HepG2 (cell line): Measurements from ENCODE around the gene GPR137. TPM values are rescaled to one million over a fixed set of nuclear protein-coding genes. Genes with fewer than 3 reads are reported as not detected.
A peak's percentile ranks its signal among the peaks of the same experiment; 100 is the strongest.

Experiments
- CREB3 ChIP-seq: sonication (generic); formaldehyde crosslinking; IDR thresholded peaks from 2 replicates; pipeline ENCODE4 v1.5.0; 2020; ENCODE audit warnings: missing genetic modification reagents
- FOXJ3 ChIP-seq: sonication (generic); formaldehyde crosslinking; IDR thresholded peaks from 2 replicates; pipeline ENCODE4 v1.4.0; 2020; ENCODE audit warnings: missing genetic modification reagents, mild to moderate bottlenecking, borderline replicate concordance
- IRX3 ChIP-seq: sonication (generic); formaldehyde crosslinking; IDR thresholded peaks from 2 replicates; pipeline ENCODE4 v1.8.1; 2023; ENCODE audit warnings: mild to moderate bottlenecking, low read depth, missing genetic modification reagents, borderline replicate concordance
- JARID2 ChIP-seq: sonication (generic); formaldehyde crosslinking; IDR thresholded peaks from 2 replicates; pipeline ENCODE4 v1.8.1; 2023; ENCODE audit warnings: missing genetic modification reagents, inconsistent platforms; ENCODE audit not compliant: insufficient replicate concordance
- JDP2 ChIP-seq: sonication (generic); formaldehyde crosslinking; IDR thresholded peaks from 2 replicates; pipeline ENCODE4 v1.8.1; 2022; ENCODE audit warnings: missing genetic modification reagents, borderline replicate concordance
- LCORL ChIP-seq, 2 experiments: fragments of 450-650 bp in 1 of 2; sonication (generic) in 1 of 2; formaldehyde crosslinking in 1 of 2; IDR thresholded peaks; 2 replicates each; pipeline versions ENCODE4 v1.5.0 to v1.6.1; 2017 to 2020; ENCODE audit warnings: antibody characterized with exemption in 1 of 2, missing genetic modification reagents in 1 of 2
- MATR3 ChIP-seq: sonication (generic); formaldehyde crosslinking; IDR thresholded peaks from 2 replicates; pipeline ENCODE4 v1.4.0; 2020; ENCODE audit warnings: missing genetic modification reagents
- POLR2A ChIP-seq, 2 experiments: IDR thresholded peaks; 2 replicates each; pipeline ENCODE4 v1.6.1; 2011; ENCODE audit warnings: low read depth in 2 of 2, low read length in 2 of 2, mild to moderate bottlenecking in 1 of 2, moderate library complexity in 1 of 2; ENCODE audit not compliant: insufficient read depth in 1 of 2
- PPARG ChIP-seq: conservative IDR thresholded peaks from 2 replicates; pipeline ENCODE4 v1.6.1; 2016; ENCODE audit warnings: missing biosample characterization, missing genetic modification reagents
- RFX3 ChIP-seq: IDR thresholded peaks from 2 replicates; pipeline ENCODE4 v1.6.1; 2016; ENCODE audit warnings: missing biosample characterization, missing genetic modification reagents
- SP140L ChIP-seq: sonication (generic); formaldehyde crosslinking; IDR thresholded peaks from 2 replicates; pipeline ENCODE4 v1.4.0; 2020; ENCODE audit warnings: missing genetic modification reagents, borderline replicate concordance
- TAF15 ChIP-seq: fragments of 200-400 bp; formaldehyde crosslinking; IDR thresholded peaks from one replicate; pipeline ENCODE4 v1.6.1; 2018; ENCODE audit warnings: mild to moderate bottlenecking, low read depth, low read length; ENCODE audit not compliant: poor library complexity, severe bottlenecking
- ZFP91 ChIP-seq: sonication (generic); formaldehyde crosslinking; IDR thresholded peaks from 2 replicates; pipeline ENCODE4 v1.9.0; 2022; ENCODE audit warnings: missing genetic modification reagents, mild to moderate bottlenecking, borderline replicate concordance
- ZNF180 ChIP-seq: sonication (generic); formaldehyde crosslinking; IDR thresholded peaks from 2 replicates; pipeline ENCODE4 v1.4.0; 2020; ENCODE audit warnings: low read depth, missing genetic modification reagents, borderline replicate concordance
- ZNF205 ChIP-seq: IDR thresholded peaks from 2 replicates; pipeline ENCODE4 v1.6.1; 2018; ENCODE audit warnings: missing biosample characterization, missing genetic modification reagents
- ZNF441 ChIP-seq: sonication (generic); formaldehyde crosslinking; IDR thresholded peaks from 2 replicates; pipeline ENCODE4 v1.7.0; 2021; ENCODE audit warnings: missing genetic modification reagents, borderline replicate concordance
- ZNF503 ChIP-seq: sonication (generic); formaldehyde crosslinking; IDR thresholded peaks from 2 replicates; pipeline ENCODE4 v1.4.0; 2020; ENCODE audit warnings: missing genetic modification reagents
- ZNF660 ChIP-seq: sonication (generic); formaldehyde crosslinking; IDR thresholded peaks from 2 replicates; pipeline ENCODE4 v1.5.1; 2020; ENCODE audit warnings: mild to moderate bottlenecking, low read depth, missing genetic modification reagents, borderline replicate concordance
- ZNF687 ChIP-seq: sonication (generic); formaldehyde crosslinking; IDR thresholded peaks from 2 replicates; pipeline ENCODE4 v1.5.1; 2020; ENCODE audit warnings: mild to moderate bottlenecking, missing genetic modification reagents, moderate library complexity
- polyA plus RNA-seq, 8 experiments: library from polyadenylated mRNA; depleted of rRNA in 3 of 8; stranded (reverse) in 7 of 8; unstranded in 1 of 8; fragments of >200 nt; fragmentation: Illumina TruSeq in 4 of 8; extraction: Trizol in 4 of 8; gene quantifications; 2 replicates each; pipeline versions ENCODE4 v1.2.1 to v1.2.3, GENCODE V29; 2011 to 2016; ENCODE audit warnings: low read depth in 4 of 8, missing spikeins in 1 of 8, mixed read lengths in 1 of 8; ENCODE audit not compliant: insufficient read depth in 1 of 8
- total RNA-seq, 5 experiments: library from RNA; depleted of rRNA; stranded (reverse); fragments of >200 nt; fragmentation: Illumina TruSeq; extraction: Trizol; gene quantifications; 2 replicates each; pipeline ENCODE4 v1.2.3, GENCODE V29; 2016; ENCODE audit warnings: low read depth in 1 of 5
- TF ChIP-seq, protein P1 (sequence below): IDR thresholded peaks from 2 replicates; pipeline ENCODE4 v1.6.1; 2016

Gene GPR137
- total and polyA plus RNA-seq, 2 of the 13 experiments (the other 11 are each of a cell fraction or from before 2014, with no cell fraction given), result 8.5 to 13.2 TPM

DNA sequence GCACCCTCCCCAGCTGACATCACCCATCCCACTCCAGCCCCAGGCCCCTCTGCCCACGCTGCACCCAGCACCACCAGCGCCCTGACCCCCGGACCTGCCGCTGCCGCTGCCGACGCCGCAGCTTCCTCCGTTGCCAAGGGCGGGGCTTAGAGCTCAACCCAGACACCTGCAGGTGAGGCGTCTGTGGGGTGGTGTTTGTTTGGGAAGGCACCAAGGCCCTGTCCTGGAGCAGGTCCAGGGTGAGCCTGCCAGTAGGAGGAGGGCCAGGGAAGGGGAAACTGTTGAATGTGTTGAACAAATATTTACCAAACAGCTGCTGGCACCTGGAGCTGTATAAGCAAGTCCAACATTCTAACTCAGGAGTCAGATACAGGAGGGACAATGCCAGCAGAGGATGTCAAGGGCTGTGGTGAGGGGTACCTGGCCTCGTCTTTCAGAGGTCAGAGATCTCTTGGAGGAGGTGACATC, 48.1 kb upstream of the GPR137 start (continued):
- TF ChIP-seq ZNF660 (CRISPR knock-in tag) (no peak), SP140L (CRISPR knock-in tag) (no peak), FOXJ3 (CRISPR knock-in tag) (peak; percentile 46; the same call in 1 of the 2 replicates), MATR3 (CRISPR knock-in tag) (no peak), ZNF503 (no peak), ZNF205 (no peak), RFX3 (CRISPR knock-in tag) (peak; percentile 81), ZNF180 (CRISPR knock-in tag) (no peak), JDP2 (CRISPR knock-in tag) (no peak), TAF15 (no peak), JARID2 (CRISPR knock-in tag) (no peak), IRX3 (CRISPR knock-in tag) (no peak), CREB3 (CRISPR knock-in tag) (no peak), ZFP91 (peak; percentile 40; the same call in 1 of the 2 replicates), POLR2A (IDR thresholded peaks at IDR 0.05; ENCODE audit: insufficient read depth in 1 of 2, low read depth in 2 of 2, low read length in 2 of 2) (0 out of 4 replicates have a peak, but pooled peaks of 1 of the 2 experiments have one; percentile 34), ZNF687 (peak; percentile 90), LCORL (IDR thresholded peaks at IDR 0.05) (no peak), LCORL (CRISPR knock-in tag; IDR thresholded peaks at IDR 0.05) (peak; percentile 96), ZNF441 (CRISPR knock-in tag) (no peak), PPARG (CRISPR knock-in tag) (0 out of 2 replicates have a peak, but pooled peaks have one; percentile 36)
- TF ChIP-seq, protein P1, sequence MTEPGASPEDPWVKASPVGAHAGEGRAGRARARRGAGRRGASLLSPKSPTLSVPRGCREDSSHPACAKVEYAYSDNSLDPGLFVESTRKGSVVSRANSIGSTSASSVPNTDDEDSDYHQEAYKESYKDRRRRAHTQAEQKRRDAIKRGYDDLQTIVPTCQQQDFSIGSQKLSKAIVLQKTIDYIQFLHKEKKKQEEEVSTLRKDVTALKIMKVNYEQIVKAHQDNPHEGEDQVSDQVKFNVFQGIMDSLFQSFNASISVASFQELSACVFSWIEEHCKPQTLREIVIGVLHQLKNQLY (CRISPR knock-in tag), result peak; percentile 44
